ENCODE results near the gene GBP4.
A peak's percentile ranks its signal among the peaks of the same experiment; 100 is the strongest.
"Not testable (repeated sequence)": the region's sequence is repeated elsewhere in the genome, so short reads cannot be mapped to it uniquely, and the experiment has no call there.

Gene GBP4, protein sequence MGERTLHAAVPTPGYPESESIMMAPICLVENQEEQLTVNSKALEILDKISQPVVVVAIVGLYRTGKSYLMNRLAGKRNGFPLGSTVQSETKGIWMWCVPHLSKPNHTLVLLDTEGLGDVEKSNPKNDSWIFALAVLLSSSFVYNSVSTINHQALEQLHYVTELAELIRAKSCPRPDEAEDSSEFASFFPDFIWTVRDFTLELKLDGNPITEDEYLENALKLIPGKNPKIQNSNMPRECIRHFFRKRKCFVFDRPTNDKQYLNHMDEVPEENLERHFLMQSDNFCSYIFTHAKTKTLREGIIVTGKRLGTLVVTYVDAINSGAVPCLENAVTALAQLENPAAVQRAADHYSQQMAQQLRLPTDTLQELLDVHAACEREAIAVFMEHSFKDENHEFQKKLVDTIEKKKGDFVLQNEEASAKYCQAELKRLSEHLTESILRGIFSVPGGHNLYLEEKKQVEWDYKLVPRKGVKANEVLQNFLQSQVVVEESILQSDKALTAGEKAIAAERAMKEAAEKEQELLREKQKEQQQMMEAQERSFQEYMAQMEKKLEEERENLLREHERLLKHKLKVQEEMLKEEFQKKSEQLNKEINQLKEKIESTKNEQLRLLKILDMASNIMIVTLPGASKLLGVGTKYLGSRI

DNA sequence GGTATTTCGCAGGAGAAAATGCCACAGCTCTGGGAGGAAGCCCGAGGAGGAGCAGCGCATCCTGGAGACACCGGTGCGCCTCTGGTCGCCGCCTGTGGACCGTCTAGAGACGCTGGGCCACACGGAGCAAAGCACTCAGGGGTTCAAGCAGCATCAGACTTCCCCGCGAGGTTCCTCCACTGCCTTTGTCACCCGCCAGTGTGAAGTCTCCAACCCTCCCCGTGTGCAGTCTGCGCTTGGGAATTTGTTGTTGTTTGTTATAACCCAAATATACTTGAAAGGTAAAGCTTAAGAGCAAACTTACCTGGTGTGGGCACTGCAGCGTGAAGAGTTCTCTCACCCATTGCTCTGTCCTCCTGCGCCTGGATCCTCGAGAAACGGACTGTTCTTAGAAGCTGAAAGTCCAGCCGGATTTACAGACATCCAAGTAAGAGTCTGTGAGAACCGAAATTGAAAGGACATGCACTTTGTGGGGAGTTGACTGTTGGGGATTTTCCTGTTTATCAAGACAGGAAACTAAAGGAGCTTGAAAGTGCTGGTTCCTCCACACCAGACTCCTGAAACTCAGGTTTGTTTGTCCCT lies at the start of gene GBP4:
Gene GBP4, minus strand, starts transcription at position 452 of the 582 bp plus-strand sequence. Its CDS starts 108 bp downstream, at position 344.
- DNase-seq = peak; percentile 82

DNA sequence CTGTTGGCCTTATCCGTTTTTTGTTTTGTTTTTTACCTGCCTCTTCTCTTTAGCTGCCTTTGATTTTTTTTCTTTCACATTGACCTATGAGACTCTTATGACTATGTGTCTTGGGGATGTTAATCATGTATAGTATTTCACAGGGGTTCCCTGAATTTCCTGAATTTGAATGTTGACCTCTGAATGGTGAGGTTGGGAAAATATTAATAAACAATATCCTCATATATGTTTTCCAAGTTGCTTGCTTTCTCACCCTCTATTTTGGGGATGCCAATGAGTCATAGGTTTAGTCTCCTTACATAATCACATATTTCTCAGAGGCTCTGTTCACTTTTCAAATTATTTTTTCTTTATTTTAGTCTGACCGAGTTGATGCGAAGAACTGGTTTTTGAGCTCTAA lies 44.3 kb upstream of the GBP4 start:
- DNase-seq = no peak

DNA sequence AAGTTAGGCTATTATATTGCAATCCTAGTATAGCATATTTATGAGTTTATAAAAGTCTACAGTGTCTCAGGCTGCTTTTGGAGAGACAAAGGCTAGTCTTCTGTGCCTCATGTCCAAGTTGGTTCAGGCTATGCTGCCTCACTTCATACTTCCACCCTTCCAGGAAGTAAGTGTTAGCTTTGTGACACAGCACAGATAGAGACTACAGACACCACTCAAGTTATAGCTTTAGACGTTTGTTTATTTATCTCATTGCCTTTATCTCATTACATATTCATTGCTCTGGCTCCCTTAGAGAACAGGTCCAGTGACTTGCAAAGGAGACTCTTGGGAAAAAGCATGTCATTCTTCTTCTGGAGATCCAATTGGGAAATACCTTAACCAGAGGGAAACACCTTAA lies 22.6 kb upstream of the GBP4 start:
- no peak for DNase-seq

DNA sequence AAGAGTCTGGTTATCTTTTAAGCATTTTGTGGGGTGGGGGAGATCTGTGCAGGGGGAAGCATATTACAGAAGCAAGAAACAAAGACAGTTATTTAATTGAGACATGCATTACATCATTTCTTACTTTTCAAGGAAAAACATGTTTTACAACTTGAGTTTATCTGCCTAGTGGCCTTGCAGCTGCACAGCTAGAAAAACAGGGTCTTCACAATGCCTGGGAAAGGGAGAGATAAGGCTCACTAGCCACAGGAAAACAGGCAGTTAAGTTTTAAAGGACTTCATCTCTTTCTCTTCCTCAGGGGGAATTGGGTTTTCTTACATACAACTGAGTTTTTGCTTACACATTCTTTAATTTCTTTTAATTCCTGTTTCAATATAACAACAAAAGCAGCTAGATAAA lies 21.1 kb upstream of the GBP4 start:
- not testable (repeated sequence) for DNase-seq

DNA sequence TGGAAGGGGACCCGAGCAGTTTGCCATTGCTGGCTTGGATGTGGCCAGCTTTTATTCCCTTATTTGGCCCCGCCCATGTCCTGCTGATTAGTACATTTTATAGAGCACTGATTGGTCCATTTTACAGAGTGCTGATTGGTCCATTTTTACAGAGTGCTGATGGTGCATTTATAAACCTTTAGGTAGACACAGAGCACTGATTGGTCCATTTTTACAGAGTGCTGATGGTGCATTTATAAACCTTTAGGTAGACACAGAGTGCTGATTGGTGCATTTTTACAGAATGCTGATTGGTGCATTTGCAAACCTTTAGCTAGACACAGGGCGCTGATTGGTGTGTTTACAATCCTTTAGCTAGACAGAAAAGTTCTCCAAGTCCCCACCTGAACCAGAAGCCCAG lies 20.2 kb upstream of the GBP4 start:
- not testable (repeated sequence) for DNase-seq

DNA sequence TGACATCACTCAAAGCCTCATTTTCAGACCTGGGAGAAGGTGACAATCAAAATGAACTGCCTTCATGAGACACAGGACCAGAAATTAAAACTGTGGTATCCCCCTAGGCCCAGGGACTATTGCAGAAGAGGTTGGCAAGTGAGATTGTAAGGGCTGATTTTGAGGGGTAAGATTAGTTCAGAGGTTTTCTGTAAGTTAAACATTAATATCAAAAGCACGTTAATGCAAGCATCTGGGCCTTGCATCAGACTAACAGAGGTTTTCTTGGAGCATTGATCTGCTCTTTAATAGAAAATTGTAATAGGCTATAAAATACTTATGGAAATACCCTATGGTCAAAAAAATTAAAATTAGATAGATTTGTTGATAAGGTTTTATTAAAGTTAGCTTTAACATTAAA lies 14.6 kb upstream of the GBP4 start:
- DNase-seq = no peak

DNA sequence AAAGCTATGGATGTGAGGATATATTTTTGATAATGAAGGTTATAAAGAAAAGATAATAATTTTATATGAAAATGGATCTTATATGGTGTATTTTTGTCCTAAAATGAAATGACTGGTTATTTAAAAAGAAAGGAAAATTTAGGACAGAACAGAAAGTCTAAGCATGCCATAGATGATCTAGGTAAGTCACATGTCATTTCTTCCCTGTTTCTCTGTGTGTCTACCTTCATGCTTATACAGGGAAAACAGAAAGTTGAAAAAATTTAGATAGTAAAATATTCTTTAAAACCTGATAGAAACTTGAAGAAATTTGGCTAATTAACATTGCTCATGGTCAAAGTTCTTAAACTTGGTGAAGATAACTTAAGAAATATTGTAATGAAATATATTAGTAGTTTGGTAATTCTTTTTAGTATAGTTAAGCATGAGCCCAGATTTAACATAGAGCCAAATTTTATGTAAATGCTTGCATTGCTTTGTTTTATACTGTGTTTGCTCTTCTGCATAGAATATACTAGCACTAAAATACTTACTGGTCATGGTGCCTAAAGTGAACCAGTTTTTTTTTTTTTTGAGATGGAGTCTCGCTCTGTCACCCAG lies 12.4 kb upstream of the GBP4 start:
- DNase-seq = no peak

DNA sequence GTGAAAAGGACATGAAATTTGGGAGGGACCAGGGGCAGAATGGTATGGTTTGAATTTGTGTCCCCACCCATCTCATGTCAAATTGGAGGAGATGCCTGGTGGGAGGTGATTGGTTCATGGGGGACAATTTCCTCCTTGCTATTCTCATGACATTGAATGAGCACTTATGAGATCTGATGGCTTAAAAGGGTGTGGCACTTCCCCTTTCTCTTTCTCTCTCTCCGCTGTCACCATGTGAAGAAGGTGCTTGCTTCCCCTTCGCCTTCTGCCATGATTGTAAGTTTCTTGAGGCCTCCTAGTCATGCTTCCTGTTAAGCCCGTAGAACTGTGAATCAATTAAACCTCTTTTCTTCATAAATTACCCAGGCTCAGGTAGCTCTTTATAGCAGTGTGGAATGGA lies 7.6 kb upstream of the GBP4 start:
- no peak for DNase-seq

DNA sequence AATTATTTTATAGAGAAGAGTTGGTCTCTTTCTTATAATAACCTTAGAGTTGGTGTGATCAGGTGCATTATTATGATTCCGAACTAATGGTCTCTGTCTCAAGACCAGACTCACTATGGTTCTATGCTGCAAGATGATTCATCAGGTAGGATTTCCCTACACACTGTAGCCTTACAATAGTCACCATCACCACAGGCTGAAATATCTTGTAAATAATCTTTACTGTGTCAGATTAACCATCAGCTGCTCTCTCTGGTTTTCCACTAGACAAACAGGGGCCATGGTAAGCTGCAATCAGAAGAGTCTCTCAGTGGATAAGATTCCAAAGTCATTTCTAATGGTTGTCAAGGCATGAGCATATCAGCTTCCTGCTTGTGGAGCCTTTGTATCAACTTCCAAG lies 4.4 kb upstream of the GBP4 start:
- DNase-seq = no peak

DNA sequence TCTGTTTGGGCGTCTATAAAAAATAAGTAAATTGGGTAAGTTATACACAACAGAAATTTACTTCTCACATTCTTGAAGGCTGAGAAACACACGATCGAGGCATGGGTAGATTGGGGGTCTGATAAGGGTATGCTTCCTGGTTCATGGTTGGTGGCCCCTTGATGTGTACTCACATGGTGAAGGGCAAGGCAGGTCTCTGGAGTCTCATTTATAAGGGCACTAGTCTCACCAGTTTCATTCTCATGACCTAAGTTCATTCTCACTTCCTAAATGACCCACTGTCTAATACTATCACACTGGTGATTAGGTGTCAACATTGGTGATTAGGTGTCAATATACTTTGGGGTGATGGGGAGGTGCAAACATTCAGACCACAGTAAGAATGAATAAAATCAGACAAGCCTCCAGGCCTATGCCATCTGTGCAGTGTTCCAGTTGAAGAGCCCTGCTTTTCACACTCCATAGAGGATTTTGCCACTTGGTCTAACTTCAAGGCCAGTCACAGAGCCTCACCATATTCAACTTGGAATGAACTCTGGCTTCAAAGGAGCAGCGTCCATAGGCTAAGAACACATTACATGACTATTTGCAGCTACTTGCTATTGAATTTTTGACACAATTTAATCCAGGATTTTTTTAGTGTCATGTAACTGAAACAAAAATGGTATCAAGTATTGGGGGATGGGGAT lies 2.5 kb upstream of the GBP4 start:
- no peak for DNase-seq

DNA sequence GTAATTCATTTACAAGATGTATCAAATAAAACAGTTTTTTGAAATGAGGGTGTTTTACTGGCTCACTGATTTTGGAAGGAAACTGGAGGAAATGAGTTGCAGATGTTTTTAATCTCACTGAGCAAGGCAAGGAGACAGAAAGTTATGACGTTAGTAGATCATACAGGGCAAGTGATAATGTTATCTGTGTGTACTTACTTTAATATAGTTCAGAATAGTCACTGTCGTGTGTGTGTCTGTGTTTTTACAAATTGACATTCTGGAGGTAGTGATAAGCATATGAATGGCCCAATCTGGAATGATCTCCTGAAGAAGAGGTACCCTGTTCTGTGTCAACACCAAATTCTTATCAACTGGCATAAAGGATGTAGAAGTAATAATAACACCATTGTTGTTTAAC lies 1.9 kb upstream of the GBP4 start:
- no peak for DNase-seq

DNA sequence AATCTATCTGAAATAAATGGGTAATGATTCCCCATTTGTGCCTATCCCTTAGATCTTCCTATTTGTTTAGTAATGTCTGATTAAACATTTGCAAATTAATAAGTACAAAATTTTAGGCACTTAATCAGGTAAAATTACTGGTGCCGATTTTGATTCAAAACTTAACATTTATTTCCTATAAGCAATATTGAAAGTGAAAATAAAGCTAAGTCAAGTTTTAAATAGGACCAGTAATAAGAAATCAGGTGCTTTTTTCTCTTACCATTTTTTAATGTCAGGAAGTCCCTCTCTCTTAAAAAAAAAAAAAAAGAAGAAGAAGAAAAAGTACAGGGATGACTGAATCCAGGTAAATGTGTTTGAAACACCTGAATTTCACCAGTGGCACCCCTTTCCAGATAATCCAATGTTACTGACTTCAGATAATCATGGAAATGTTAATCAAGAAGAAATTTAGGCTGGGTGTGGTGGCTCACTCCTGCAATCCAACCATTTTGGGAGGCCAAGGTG lies 836 bp upstream of the GBP4 start:
- DNase-seq = no peak

DNA sequence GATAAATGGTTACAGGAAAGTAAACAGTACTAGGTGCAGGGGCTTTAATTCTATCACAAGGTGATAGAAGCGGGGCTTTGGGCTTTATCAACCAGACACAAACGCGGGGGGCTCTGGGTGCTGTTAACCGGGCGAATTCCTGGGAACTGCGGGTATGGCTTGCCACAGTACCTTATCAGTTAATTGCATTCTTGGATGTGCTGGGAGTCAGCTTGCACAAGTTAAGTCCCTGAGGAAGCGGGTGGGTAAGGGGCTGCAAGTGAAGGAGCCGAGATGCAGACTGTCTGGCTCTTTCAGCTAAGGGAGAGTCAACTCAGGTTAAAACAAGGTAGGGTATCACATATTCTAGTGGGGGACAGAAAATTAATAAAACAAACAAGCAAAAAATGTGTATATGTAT lies 661 bp downstream of the GBP4 start:
- no peak for DNase-seq

DNA sequence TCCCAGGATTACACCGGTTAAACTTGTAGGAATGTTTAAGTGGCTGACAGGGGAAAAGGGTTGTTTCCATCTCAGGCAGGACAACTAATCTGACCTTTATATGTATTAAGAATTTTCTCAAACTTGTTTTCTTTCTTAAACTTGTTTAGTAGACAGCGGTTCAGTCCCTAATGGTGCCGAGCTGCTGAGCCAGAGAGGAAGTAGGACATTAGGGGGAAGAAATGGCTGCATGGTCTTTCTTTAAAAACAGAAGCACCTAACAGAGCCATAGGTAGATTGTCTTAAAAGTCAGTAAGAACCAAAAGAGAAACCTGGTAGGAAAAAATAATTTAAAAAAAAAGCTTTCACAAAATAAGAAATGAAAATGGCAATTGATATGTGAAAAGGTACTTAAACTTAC lies 3.3 kb downstream of the GBP4 start:
- DNase-seq = no peak

DNA sequence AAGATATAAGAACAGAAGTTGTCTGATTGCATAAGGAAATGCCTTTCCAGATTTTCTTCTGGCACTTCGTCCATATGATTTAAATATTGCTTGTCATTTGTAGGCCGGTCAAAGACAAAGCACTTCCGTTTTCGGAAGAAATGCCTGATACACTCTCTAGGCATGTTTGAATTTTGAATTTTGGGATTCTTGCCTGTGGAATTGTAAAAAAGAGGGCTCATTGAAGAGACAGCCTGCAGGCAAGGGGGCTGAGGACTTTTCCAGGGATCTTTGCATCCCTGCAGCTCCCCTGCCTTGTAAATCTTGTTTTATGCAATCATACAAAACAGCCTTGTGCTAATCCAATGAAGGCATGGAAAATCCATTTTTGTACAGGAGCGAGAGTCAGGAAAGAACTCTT lies 7.4 kb downstream of the GBP4 start:
- DNase-seq = no peak

DNA sequence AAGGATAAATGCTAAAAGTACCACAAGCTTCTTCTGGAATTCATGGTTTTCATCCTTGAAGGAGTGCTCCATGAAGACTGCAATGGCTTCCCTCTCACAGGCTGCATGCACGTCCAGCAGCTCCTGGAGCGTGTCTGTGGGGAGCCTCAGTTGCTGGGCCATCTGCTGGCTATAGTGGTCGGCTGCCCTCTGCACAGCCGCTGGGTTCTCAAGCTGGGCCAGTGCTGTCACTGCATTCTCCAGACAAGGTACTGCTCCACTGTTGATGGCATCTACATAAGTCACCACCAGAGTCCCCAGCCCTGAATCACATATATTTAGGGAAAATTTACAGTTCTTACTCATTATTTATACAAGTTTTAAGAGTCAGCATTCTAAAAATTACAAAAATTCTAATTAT lies 8.7 kb downstream of the GBP4 start:
- DNase-seq = no peak

DNA sequence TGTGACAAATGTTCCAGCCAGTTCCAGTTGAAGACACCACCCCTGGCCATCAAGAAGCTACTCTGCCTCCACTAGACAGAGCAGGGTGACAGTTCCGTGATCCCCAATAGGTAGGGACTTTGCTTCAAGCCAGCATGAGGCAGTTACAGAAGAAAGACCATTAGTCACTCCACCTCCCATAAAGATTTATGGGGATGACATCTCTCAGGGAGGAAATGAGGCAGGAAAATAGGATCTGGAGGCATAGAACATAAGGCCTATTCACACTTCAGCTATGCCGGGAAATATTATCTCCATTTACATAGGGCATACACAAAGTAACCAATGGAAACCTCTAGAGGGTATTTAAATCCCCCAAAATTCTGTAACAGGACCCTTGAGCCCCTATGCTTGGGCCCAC lies 19.4 kb downstream of the GBP4 start:
- no peak for DNase-seq

DNA sequence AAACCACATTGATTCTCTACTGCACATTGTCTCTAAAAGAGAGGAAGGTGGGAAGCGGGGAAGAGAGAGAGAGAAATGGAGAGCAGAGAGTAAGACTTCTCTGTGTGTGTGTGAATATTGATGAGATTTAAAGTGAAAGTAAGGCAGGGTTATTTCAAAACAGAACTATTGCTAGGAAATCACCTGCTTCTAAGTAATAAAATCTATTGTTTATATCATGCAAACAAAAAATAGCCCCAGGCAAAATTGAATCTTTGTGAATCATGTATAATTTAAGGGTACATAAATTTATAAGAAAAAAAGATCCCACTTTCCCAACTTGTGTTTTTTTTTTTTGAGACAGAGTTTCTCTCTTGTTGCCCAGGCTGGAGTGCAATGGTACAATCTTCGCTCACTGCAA lies 21.8 kb downstream of the GBP4 start:
- DNase-seq = no peak

DNA sequence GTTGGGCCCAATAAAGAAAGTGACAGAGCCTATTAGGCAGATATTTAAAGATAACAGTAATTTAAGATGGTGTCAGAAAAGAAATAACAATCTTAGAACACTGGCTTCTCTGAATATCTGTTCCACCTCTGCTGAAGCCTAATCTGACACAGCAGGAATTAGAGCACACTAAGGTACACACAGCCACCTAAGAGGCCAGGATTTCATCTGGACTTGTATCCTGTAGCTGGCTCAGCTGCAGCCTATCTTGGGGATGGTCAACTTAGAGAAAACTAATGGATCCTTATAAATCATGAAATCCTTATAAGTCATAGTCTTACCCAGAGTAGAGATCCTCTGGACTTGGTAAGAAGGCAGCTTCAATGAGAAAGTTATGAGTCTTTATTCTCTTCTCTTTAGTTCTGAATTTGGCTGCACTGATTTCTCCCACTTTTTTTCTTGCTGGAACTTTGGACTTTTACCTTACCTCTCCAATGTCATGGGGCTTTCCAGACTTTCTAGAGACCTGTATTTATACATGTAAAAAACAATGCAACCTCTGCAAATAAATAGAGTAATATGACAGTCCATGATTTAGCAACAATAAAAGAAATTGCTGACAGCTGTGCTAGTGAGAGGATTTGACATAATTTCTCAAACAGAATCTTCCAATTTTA lies 23.0 kb downstream of the GBP4 start, which contains the start of gene GBP7:
Gene GBP7, minus strand, starts transcription at position 403 of the 656 bp plus-strand sequence. CDS start 4,068 bp downstream, outside the sequence.
- DNase-seq = no peak

DNA sequence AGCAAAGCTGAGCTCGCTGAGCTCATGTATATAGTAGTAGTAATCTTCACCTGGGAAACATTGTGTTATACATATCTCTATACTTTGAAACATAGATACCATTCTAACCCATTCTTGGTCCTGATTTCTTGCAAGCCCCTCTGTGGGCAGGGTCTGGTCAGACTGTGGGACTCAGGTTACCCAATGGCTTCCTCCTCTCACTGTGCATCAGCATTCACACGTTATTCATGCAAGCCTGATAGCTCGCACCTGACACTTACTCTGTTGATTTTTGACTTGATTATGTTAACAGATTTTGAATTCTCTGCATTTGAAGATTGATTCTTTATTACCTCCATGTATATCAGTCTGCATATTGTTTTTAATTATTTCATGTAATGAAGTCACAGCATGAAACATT lies 24.3 kb downstream of the GBP4 start:
- DNase-seq = no peak

DNA sequence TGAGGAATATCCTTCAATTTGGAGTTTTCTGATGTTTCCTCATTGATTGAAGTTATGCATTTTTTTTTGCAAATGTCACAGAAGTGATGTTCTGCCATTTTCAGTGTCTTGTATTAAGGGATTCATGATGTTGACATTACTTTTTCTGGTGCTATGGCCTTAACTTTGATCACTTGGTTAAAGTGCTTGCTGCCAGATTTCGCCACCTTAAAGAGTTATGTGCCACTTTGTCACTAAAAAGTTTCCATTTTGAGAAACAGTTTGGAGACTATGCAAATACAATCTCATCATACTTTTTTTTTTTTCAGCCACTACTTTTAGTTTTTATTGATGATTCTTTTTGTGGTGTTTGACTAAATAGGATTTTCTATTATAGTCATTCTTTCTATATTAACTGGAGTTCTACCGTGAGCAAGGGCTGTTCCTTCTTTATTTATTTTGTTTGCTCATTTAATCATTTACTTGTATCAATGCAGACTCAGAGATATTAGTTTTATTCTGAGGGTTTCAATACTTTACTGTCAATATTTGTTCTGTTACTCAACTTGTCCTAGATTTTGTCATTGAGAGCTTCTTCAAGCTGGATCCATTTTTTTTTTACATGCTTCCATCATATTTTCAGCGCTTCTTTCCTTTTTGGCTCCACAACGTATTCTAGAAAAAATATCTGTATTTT lies 26.1 kb downstream of the GBP4 start:
- DNase-seq = no peak

DNA sequence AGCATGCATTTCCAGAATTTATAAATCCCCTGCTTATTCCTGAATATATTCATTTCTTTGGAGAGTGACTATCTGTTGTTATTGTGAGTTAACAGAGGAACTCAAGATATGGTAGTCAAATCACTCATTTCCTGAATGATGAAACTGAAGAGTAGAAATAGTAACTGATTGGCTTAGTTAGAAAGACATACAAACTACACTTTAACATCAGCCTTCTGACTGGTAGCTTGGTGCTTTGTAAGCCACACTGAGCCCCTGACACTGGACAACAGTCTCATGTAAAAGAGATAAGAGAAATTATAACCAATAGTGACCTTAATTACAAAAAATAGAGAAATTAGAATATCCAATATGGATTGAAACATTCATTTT lies 27.7 kb downstream of the GBP4 start:
- DNase-seq = no peak

Data from activated effector memory CD4-positive, alpha-beta T cell treated with anti-CD3 and anti-CD28 coated beads, Interleukin-2, amount 50 U/mL, for 16 hours (primary cell).